Measurements from ENCODE around the gene ANAPC16.
A peak's percentile ranks its signal among the peaks of the same experiment; 100 is the strongest.
"Not testable (repeated sequence)": the region's sequence is repeated elsewhere in the genome, so short reads cannot be mapped to it uniquely, and the experiment has no call there.

ANAPC16 gene

DNA sequence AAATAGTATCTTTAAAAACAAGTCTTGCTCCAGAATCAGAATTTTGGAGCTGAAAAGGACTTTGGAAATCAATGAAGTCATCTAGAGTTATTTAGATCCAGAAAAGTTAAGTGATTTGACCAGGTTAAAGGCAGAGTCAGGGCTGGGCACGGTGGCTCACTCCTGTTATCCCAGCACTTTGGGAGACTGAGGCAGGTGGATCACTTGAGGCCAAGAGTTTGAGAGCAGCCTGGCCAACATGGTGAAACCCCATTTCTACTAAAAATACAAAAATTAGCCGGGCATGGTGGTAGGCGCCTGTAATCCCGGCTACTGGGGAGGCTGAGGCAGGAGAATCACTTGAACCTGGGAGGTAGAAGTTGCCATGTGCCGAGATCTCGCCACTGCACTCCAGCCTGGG lies 8.4 kb downstream of the ANAPC16 start:
- peak overlapping the region; percentile 32 for H3K27ac Mint-ChIP-seq
- not testable (repeated sequence) for H3K27me3 Mint-ChIP-seq (ENCODE audit: low read depth); H3K4me3 Mint-ChIP-seq; H3K9me3 Mint-ChIP-seq
- H3K36me3 Mint-ChIP-seq (ENCODE audit: low read depth), result peaks cover 18% of the 10 kb centered on the region
- H3K4me1 Mint-ChIP-seq (ENCODE audit: low read depth), result peaks cover 36% of the 10 kb centered on the region

DNA sequence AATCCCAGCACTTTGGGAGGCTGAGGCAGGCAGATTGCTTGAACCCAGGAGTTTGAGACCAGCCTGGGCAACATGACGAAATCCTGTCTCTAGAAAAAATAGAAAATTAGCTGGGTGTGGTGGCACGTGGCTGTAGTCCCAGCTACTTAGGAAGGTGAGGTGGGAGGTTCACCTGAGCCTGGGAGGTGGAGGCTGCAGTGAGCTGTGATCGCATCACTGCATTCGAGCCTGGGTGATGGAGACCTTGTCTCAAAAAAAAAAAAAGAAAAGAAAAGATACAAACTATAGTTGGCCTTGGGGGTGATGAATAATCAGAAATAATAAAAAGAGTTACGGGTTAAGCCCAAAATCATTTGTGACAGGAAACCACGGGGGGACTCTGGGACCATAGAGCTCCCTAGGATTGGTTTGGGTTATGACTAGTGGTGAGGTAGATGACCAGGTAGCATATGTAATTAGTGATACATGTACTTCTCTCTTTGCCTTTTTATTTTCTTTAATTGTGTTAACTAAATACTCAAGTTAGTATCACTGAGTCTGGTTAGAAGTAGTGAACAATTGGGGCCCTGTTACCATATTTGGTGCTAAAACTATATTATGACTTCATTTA lies 10.7 kb downstream of the ANAPC16 start:
- H3K27ac Mint-ChIP-seq, result no peak overlapping the region
- H3K9me3 Mint-ChIP-seq, result no peaks in the 10 kb centered on the region
- H3K4me3 Mint-ChIP-seq, result no peak overlapping the region
- peaks cover 26% of the 10 kb centered on the region for H3K36me3 Mint-ChIP-seq (ENCODE audit: low read depth)
- no peaks in the 10 kb centered on the region for H3K27me3 Mint-ChIP-seq (ENCODE audit: low read depth)
- H3K4me1 Mint-ChIP-seq (ENCODE audit: low read depth), result peaks cover 39% of the 10 kb centered on the region

DNA sequence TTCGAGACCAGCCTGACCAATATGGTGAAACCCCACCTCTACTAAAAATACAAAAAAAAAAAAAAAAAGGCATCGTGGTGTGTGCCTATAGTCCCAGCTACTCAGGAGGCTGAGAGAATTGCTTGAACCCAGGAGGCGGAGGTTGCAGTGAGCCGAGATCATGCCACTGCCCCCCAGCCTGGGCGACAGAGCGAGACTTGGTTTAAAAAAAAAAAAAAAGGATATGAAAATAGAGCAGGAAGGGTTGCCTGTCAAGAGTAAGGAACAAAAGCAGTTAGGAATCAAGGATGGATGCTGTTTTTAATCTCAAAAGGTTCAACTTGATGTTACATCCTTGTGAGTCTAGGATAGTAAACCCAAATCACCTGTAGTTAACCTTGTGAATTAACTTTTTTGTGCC lies 12.0 kb downstream of the ANAPC16 start:
- peaks cover 25% of the 10 kb centered on the region for H3K36me3 Mint-ChIP-seq (ENCODE audit: low read depth)
- no peak overlapping the region for H3K4me3 Mint-ChIP-seq
- H3K27ac Mint-ChIP-seq, result no peak overlapping the region
- peaks cover 36% of the 10 kb centered on the region for H3K4me1 Mint-ChIP-seq (ENCODE audit: low read depth)
- no peaks in the 10 kb centered on the region for H3K9me3 Mint-ChIP-seq
- H3K27me3 Mint-ChIP-seq (ENCODE audit: low read depth), result no peaks in the 10 kb centered on the region

DNA sequence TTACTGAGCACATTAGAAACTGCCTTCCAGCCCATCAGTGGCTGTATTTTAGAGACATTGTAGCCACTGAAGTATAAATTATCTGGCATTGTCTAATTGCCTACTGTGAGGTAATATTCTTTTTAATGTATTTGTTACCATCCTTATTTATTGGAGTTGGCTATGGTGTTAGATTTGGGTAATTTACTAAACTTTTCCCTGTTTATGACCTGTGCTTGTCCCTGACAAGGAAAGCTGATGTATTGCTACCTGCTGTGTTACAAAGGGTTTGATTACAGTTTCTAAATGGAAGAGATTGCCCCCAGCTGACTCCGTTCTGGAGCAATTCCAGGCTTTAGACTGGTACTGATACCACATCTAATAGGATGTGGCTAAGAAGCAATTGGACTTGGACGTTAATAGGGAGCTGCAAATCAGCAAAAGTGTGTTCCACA lies 12.5 kb downstream of the ANAPC16 start:
- H3K27ac Mint-ChIP-seq, result no peak overlapping the region
- H3K9me3 Mint-ChIP-seq, result no peaks in the 10 kb centered on the region
- peaks cover 31% of the 10 kb centered on the region for H3K36me3 Mint-ChIP-seq (ENCODE audit: low read depth)
- no peak overlapping the region for H3K4me3 Mint-ChIP-seq
- H3K4me1 Mint-ChIP-seq (ENCODE audit: low read depth), result peaks cover 35% of the 10 kb centered on the region
- no peaks in the 10 kb centered on the region for H3K27me3 Mint-ChIP-seq (ENCODE audit: low read depth)

DNA sequence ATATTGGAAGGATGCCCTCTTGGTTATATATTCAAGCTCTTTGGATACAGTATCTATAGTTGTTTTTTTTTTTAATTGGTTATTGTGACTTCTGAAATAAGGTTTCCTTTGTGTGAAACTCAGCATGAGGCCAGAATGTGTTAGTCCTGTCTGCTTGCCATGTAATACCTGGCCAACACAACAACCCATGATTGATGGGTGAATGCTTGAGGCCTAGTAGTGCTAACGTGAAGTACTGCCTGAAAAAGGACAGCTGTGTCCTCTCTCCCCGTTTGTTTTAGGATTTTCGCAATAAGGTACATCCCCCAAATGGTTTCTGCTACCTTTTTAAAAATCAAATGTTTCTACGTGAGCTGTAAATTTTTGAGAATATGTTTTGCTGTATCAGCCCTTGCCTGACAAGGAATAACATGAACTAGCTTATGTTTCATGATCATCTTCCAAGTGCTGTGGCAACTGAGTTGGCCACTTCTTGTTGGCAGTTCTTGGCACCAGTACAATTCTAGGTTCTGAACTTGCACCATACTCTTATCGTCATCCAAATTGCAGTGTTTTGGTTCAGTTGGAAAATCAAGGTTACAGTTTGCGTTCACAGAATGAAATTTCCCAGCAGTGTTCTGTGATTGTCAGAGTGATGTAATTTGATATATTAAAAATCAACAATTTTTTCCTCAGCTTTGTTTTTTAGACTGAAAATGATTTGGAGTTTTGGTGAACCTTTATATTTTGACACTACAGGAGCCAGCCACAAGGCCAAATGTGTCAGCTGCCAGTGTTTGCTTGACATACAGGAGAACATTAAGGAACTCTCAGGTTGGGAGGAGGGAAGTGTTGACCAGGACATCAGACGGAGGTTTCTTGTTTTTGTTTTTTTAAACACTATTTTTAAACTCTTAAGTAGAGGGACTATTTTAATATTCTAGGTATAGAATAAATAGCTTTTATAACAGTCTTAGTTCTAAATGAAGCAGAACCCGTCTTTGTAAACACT lies 13.7 kb downstream of the ANAPC16 start:
- H3K27me3 Mint-ChIP-seq (ENCODE audit: low read depth), result no peaks in the 10 kb centered on the region
- no peak overlapping the region for H3K27ac Mint-ChIP-seq
- H3K4me3 Mint-ChIP-seq, result no peak overlapping the region

DNA sequence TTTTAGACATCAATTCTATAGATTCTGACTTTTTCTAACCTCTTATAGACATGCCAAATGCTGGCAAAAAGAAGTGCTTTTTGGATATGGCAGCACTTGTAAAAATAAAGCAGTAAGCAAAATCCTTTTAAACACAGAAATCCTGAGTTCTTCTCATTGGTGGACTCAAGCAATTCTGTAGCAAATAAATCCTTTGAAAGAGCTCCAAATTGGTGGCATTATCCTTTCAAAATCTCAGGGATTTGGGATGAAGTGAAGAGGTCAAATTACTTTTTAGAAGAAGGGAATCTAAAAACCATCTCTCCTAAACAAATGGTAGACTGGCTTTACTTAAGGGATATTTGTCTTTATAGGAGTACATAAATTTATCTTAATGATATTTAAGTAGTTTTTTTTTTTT lies 17.8 kb downstream of the ANAPC16 start:
- Mint-ChIP-seq H3K9me3 (no peaks in the 10 kb centered on the region), H3K36me3 (ENCODE audit: low read depth) (peaks cover 33% of the 10 kb centered on the region), H3K27me3 (ENCODE audit: low read depth) (no peaks in the 10 kb centered on the region), H3K27ac (no peak overlapping the region), H3K4me1 (ENCODE audit: low read depth) (peaks cover 12% of the 10 kb centered on the region), H3K4me3 (no peak overlapping the region)

More for the DNA sequence above, 13.7 kb downstream of the ANAPC16 start:
- Mint-ChIP-seq H3K4me1 (ENCODE audit: low read depth) (peaks cover 26% of the 10 kb centered on the region), H3K9me3 (no peaks in the 10 kb centered on the region), H3K36me3 (ENCODE audit: low read depth) (peaks cover 30% of the 10 kb centered on the region)

DNA sequence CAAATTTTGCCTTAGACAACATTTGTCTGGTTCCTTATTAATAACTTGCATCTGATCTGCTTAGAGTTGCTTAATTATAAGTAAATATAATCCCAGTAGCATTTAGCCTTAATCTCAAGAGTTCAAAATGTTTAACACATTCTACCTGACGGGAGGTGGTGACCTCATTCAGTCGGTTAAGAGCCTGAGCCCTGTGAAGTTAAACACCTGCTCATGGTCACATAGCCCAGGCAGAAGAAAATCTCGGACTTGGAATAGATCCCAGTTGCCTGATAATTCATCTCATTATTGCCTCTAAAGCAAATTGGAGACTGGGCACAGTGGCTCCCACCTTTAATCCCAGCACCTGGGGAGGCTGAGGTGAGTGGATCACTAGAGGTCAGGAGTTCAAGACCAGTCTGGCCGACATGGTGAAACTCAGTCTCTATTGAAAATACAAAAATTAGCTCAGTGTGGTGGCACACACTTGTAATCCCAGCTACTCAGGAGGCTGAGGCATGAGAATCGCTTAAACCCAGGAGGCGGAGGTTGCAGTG lies 18.8 kb downstream of the ANAPC16 start:
- Mint-ChIP-seq H3K4me1 (ENCODE audit: low read depth) (peaks cover 7% of the 10 kb centered on the region), H3K36me3 (ENCODE audit: low read depth) (peaks cover 31% of the 10 kb centered on the region), H3K27ac (no peak overlapping the region), H3K4me3 (no peak overlapping the region), H3K9me3 (no peaks in the 10 kb centered on the region), H3K27me3 (ENCODE audit: low read depth) (no peaks in the 10 kb centered on the region)

DNA sequence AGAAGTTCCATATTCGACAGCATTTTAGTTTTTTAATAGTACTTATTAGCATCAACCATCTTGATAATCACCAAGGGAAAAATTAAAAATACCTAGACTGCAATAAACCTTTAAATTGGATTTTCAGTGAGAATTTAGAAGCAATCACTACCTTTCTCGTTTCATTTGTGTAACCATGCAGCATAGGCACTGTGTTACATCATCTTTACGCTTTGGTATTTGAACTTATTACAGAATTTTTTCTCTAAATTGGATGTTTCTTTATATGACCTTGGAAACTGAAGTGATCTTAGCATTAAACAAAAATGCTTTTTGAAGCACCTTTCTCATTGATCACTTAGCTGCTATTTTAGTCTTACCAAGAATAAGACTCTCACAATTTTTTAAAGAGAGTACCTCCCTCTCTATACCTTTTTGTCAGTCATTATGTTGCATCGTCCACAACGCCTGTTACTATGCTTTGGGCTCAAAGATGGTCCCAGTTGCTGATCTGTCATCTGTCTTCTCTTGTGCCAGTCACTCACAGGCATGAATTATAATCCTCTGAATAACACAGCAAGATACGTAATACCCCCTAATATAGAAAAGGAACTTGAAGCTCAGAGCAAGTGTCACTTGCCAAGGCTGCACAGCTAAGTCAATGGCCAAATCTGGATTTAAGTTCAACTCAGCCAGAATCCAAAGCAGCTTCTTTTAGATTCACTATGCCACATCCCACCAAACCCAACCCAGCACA lies 19.9 kb downstream of the ANAPC16 start:
- Mint-ChIP-seq H3K27me3 (ENCODE audit: low read depth) (no peaks in the 10 kb centered on the region), H3K9me3 (no peaks in the 10 kb centered on the region), H3K36me3 (ENCODE audit: low read depth) (peaks cover 30% of the 10 kb centered on the region), H3K27ac (no peak overlapping the region), H3K4me3 (no peak overlapping the region), H3K4me1 (ENCODE audit: low read depth) (peaks cover 7% of the 10 kb centered on the region)

DNA sequence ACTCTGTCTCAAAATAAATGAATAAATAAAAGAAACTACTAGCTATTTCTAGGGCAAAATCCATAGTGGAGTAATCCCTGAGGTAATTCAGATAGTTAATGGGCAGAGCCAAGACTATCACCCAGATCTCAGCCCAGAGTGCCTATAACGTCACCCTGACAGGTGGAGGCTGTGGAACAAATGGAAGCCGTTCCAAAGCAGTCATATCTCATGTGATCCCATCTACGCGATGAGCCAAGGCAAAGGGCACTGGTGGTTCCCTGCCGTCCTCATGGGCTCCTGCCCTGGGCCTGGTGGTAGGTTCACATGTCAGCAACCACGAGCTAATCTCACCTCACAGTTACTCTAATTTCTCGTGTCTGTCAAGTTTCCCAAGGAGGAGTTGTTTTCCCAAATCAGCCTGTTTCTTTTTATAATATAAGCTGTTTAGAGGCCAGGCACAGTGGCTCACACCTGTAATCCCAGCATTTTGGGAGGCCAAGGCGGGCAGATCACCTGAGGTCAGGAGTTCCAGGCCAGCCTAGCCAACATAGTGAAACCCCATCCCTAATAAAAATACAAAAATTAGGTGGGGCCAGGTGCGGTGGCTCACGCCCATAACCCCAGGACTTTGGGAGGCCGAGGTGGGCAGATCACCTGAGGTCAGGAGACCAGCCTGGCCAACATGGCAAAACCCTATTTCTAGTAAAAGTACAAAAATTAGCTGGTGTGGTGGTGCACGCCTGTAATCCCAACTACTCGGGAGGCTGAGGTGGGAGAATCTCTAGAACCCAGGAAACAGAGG lies 22.8 kb downstream of the ANAPC16 start:
- Mint-ChIP-seq H3K4me3 (no peak overlapping the region), H3K27ac (no peak overlapping the region), H3K36me3 (ENCODE audit: low read depth) (peaks cover 17% of the 10 kb centered on the region), H3K4me1 (ENCODE audit: low read depth) (peaks cover 22% of the 10 kb centered on the region), H3K9me3 (no peaks in the 10 kb centered on the region), H3K27me3 (ENCODE audit: low read depth) (no peaks in the 10 kb centered on the region)

DNA sequence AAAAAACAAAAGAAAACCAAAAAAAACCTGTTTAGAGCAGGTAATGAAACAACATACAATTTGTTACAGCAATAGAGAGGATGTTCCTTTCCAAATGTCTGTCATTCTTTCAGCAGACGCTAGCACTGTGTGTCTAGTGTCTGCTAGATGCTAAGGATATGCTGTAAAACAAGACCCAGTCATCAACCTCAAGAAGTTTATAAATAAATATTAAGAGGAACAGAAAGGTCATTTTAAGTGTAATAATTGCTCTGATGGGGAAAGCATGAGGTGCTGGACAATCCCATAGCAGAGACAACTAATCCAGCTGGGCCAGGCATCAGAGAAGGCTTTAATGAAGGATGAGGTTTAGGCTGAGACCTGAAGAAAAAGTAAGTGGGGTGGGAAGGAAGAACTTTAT lies 23.6 kb downstream of the ANAPC16 start:
- H3K9me3 Mint-ChIP-seq, result no peaks in the 10 kb centered on the region
- no peaks in the 10 kb centered on the region for H3K27me3 Mint-ChIP-seq (ENCODE audit: low read depth)
- H3K36me3 Mint-ChIP-seq (ENCODE audit: low read depth), result peaks cover 16% of the 10 kb centered on the region
- peaks cover 28% of the 10 kb centered on the region for H3K4me1 Mint-ChIP-seq (ENCODE audit: low read depth)
- H3K4me3 Mint-ChIP-seq, result no peak overlapping the region
- no peak overlapping the region for H3K27ac Mint-ChIP-seq

DNA sequence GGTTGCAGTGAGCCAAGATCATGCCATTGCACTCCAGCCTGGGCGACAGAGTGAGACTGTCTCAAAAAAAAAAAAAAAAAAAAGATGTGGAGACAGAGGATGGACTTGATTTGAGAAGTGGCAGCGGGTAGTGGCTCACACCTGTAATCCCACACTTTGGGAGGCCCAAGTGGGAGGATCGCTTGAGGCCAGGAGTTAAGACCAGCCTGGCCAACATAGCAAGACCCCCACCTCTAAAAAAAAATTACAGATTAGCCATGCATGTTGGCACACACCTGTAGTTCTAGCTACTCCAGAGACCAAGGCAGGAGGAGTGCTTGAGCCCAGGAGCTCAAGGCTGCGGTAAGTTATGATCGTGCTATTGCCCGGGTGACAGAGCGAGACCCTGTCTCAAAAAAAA lies 24.6 kb downstream of the ANAPC16 start:
- Mint-ChIP-seq H3K36me3 (ENCODE audit: low read depth) (peaks cover 10% of the 10 kb centered on the region), H3K9me3 (no peaks in the 10 kb centered on the region), H3K4me3 (no peak overlapping the region), H3K27me3 (ENCODE audit: low read depth) (no peaks in the 10 kb centered on the region), H3K27ac (no peak overlapping the region), H3K4me1 (ENCODE audit: low read depth) (peaks cover 38% of the 10 kb centered on the region)

DNA sequence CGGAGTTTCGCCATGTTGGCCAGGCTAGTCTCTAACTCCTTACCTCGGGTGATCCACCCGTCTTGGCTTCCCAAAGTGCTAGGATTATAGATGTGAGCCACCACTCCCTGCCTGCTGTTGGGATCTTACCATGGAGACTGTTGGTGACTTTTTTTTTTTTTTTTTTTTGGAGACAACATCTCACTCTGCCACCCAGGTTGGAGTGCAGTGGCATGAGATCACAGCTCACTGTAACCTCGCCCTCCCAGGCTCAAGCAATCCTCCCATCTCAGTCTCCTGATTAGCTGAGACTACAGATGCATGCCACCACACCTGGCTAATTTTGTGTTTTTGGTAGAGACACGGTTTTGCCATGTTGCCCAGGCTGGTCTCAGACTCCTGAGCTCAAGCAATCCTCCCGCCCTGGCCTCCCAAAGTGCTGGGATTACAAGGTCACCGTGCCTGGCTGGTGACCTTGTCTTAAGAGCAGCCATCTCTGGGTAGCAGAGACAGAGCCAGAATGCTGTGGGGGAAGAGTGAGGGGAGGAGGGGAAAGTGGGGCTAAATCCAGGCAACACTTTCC lies 26.0 kb downstream of the ANAPC16 start:
- no peak overlapping the region for H3K27ac Mint-ChIP-seq
- no peaks in the 10 kb centered on the region for H3K27me3 Mint-ChIP-seq (ENCODE audit: low read depth)
- H3K4me3 Mint-ChIP-seq, result no peak overlapping the region
- H3K4me1 Mint-ChIP-seq (ENCODE audit: low read depth), result peaks cover 47% of the 10 kb centered on the region
- peaks cover 6% of the 10 kb centered on the region for H3K36me3 Mint-ChIP-seq (ENCODE audit: low read depth)
- H3K9me3 Mint-ChIP-seq, result no peaks in the 10 kb centered on the region

DNA sequence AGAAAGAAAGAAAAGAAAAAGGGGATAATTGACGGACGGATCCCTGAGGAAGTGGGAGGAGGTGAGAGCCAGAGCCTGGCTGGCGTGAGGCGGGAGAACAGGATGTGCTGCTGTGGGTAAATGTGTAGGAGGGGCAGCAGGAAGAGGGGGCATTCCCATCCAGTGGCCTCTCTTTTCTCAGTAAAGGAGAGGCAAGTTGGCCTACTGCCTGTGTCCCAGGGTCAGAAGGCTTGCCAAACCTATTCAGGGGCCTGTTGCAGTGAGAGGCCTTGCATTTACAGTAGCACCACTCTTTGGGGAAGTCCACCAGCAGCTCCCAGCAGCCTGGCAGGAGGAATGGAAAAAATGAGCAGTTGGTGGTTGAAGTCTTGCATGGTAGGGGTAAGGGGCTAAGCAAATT lies 26.9 kb downstream of the ANAPC16 start:
- Mint-ChIP-seq H3K27ac (peak overlapping the region; percentile 28), H3K9me3 (no peaks in the 10 kb centered on the region), H3K27me3 (ENCODE audit: low read depth) (no peaks in the 10 kb centered on the region), H3K36me3 (ENCODE audit: low read depth) (peaks cover 4% of the 10 kb centered on the region), H3K4me3 (peak overlapping the region; percentile 9), H3K4me1 (ENCODE audit: low read depth) (peaks cover 52% of the 10 kb centered on the region)

Measured in T-helper 1 cell treated with Interleukin-12 subunit alpha and Interleukin-12 subunit beta and Interleukin-4 antibody, amounts not matched to agents 30 μg/mL and 1 μg/mL, for 36 hours (primary cell).